ENCODE results near the gene KCNN4.

Gene KCNN4

DNA sequence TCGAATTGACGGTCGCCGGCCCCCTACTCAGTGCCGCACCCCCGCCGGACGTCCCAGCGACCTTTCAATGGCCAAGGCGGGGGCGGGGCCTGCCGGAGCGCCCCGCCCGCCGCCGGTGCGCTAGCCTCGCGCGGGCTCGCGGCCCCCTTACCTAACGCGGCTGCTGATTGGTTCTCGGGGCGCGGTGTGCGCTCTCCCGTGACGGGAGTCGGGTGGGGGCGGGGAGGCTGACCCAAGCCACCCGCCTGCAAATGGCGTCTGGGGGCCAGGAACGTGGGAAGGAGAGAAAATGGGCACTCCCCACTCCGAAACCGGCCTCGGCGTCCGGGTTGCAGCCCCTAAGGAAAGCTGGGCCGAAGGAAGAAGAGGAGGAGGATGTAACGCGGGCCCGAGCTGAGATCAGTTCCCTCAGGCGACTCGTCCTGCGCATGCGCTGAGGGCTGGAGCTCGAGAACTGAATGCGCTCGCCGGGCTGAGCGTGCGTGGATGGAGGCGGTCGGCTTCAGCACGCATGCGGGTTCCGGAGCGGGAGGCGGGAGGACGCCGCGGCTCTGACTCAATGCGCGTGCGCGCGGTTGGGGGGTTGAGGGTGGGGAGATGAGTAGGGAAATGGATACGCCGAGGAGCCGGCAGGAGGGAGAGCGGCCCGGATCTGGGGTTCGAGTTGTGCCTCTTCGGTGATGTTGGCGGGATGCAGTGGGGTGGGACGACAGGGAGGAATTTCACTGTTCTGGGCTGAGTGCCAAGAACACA, 26.1 kb downstream of the KCNN4 start, which contains the start of gene SMG9 (continued):
- TF ChIP-seq, protein P1, sequence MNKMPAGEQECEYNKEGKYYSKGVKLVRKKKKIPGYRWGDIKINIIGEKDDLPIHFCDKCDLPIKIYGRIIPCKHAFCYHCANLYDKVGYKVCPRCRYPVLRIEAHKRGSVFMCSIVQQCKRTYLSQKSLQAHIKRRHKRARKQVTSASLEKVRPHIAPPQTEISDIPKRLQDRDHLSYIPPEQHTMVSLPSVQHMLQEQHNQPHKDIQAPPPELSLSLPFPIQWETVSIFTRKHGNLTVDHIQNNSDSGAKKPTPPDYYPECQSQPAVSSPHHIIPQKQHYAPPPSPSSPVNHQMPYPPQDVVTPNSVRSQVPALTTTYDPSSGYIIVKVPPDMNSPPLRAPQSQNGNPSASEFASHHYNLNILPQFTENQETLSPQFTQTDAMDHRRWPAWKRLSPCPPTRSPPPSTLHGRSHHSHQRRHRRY (tag by site-specific recombination; IDR thresholded peaks at IDR 0.05), result no peak
- TF ChIP-seq, protein P2, sequence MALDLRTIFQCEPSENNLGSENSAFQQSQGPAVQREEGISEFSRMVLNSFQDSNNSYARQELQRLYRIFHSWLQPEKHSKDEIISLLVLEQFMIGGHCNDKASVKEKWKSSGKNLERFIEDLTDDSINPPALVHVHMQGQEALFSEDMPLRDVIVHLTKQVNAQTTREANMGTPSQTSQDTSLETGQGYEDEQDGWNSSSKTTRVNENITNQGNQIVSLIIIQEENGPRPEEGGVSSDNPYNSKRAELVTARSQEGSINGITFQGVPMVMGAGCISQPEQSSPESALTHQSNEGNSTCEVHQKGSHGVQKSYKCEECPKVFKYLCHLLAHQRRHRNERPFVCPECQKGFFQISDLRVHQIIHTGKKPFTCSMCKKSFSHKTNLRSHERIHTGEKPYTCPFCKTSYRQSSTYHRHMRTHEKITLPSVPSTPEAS (tag by site-specific recombination; IDR thresholded peaks at IDR 0.05), result no peak; the same call in 1 of the 2 replicates
- TF ChIP-seq ZNF202 (tag by site-specific recombination; IDR thresholded peaks at IDR 0.05; ENCODE audit: borderline replicate concordance) (no peak), MYNN (tag by site-specific recombination; IDR thresholded peaks at IDR 0.05; ENCODE audit: borderline replicate concordance) (no peak), ZNF558 (tag by site-specific recombination; IDR thresholded peaks at IDR 0.05) (no peak), ZNF529 (tag by site-specific recombination; IDR thresholded peaks at IDR 0.05; ENCODE audit: insufficient replicate concordance) (no peak), ZFP69B (tag by site-specific recombination; IDR thresholded peaks at IDR 0.05) (peak; percentile 66), ZNF311 (tag by site-specific recombination; IDR thresholded peaks at IDR 0.05; ENCODE audit: borderline replicate concordance) (no peak), ZIC2 (tag by site-specific recombination; IDR thresholded peaks at IDR 0.05) (peak; percentile 90), ZNF350 (tag by site-specific recombination; IDR thresholded peaks at IDR 0.05) (no peak), ZNF549 (tag by site-specific recombination; IDR thresholded peaks at IDR 0.05) (no peak), ZNF302 (tag by site-specific recombination; IDR thresholded peaks at IDR 0.05; ENCODE audit: low read depth) (no peak), ZNF585B (tag by site-specific recombination; IDR thresholded peaks at IDR 0.05) (no peak), ZNF510 (tag by site-specific recombination; IDR thresholded peaks at IDR 0.05; ENCODE audit: insufficient replicate concordance) (no peak), ZNF335 (tag by site-specific recombination; conservative IDR thresholded peaks at IDR 0.05) (peak; percentile 98), OVOL3 (tag by site-specific recombination; IDR thresholded peaks at IDR 0.05) (peak; percentile 61), HOXC10 (CRISPR knock-in tag; IDR thresholded peaks at IDR 0.05) (no peak), ZNF626 (tag by site-specific recombination; IDR thresholded peaks at IDR 0.05) (no peak; the same call in 1 of the 2 replicates), ZBTB21 (tag by site-specific recombination; IDR thresholded peaks at IDR 0.05) (peak; percentile 58), KLF8 (tag by site-specific recombination; IDR thresholded peaks at IDR 0.05) (peak; percentile 93), ZNF837 (tag by site-specific recombination; IDR thresholded peaks at IDR 0.05) (no peak), BCL11A (tag by site-specific recombination; IDR thresholded peaks at IDR 0.05; ENCODE audit: low read depth) (peak; percentile 53; the same call in 1 of the 2 replicates)
- TF ChIP-seq, protein P3, sequence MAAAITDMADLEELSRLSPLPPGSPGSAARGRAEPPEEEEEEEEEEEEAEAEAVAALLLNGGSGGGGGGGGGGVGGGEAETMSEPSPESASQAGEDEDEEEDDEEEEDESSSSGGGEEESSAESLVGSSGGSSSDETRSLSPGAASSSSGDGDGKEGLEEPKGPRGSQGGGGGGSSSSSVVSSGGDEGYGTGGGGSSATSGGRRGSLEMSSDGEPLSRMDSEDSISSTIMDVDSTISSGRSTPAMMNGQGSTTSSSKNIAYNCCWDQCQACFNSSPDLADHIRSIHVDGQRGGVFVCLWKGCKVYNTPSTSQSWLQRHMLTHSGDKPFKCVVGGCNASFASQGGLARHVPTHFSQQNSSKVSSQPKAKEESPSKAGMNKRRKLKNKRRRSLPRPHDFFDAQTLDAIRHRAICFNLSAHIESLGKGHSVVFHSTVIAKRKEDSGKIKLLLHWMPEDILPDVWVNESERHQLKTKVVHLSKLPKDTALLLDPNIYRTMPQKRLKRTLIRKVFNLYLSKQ (tag by site-specific recombination; IDR thresholded peaks at IDR 0.05; ENCODE audit: borderline replicate concordance), result no peak
- TF ChIP-seq, protein P4, sequence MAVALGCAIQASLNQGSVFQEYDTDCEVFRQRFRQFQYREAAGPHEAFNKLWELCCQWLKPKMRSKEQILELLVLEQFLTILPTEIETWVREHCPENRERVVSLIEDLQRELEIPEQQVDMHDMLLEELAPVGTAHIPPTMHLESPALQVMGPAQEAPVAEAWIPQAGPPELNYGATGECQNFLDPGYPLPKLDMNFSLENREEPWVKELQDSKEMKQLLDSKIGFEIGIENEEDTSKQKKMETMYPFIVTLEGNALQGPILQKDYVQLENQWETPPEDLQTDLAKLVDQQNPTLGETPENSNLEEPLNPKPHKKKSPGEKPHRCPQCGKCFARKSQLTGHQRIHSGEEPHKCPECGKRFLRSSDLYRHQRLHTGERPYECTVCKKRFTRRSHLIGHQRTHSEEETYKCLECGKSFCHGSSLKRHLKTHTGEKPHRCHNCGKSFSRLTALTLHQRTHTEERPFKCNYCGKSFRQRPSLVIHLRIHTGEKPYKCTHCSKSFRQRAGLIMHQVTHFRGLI (tag by site-specific recombination; IDR thresholded peaks at IDR 0.05), result peak; percentile 75; the same call in 1 of the 2 replicates
- TF ChIP-seq, protein P5, sequence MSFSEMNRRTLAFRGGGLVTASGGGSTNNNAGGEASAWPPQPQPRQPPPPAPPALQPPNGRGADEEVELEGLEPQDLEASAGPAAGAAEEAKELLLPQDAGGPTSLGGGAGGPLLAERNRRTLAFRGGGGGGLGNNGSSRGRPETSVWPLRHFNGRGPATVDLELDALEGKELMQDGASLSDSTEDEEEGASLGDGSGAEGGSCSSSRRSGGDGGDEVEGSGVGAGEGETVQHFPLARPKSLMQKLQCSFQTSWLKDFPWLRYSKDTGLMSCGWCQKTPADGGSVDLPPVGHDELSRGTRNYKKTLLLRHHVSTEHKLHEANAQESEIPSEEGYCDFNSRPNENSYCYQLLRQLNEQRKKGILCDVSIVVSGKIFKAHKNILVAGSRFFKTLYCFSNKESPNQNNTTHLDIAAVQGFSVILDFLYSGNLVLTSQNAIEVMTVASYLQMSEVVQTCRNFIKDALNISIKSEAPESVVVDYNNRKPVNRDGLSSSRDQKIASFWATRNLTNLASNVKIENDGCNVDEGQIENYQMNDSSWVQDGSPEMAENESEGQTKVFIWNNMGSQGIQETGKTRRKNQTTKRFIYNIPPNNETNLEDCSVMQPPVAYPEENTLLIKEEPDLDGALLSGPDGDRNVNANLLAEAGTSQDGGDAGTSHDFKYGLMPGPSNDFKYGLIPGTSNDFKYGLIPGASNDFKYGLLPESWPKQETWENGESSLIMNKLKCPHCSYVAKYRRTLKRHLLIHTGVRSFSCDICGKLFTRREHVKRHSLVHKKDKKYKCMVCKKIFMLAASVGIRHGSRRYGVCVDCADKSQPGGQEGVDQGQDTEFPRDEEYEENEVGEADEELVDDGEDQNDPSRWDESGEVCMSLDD (tag by site-specific recombination; IDR thresholded peaks at IDR 0.05), result peak; percentile 97
- TF ChIP-seq, protein P6, sequence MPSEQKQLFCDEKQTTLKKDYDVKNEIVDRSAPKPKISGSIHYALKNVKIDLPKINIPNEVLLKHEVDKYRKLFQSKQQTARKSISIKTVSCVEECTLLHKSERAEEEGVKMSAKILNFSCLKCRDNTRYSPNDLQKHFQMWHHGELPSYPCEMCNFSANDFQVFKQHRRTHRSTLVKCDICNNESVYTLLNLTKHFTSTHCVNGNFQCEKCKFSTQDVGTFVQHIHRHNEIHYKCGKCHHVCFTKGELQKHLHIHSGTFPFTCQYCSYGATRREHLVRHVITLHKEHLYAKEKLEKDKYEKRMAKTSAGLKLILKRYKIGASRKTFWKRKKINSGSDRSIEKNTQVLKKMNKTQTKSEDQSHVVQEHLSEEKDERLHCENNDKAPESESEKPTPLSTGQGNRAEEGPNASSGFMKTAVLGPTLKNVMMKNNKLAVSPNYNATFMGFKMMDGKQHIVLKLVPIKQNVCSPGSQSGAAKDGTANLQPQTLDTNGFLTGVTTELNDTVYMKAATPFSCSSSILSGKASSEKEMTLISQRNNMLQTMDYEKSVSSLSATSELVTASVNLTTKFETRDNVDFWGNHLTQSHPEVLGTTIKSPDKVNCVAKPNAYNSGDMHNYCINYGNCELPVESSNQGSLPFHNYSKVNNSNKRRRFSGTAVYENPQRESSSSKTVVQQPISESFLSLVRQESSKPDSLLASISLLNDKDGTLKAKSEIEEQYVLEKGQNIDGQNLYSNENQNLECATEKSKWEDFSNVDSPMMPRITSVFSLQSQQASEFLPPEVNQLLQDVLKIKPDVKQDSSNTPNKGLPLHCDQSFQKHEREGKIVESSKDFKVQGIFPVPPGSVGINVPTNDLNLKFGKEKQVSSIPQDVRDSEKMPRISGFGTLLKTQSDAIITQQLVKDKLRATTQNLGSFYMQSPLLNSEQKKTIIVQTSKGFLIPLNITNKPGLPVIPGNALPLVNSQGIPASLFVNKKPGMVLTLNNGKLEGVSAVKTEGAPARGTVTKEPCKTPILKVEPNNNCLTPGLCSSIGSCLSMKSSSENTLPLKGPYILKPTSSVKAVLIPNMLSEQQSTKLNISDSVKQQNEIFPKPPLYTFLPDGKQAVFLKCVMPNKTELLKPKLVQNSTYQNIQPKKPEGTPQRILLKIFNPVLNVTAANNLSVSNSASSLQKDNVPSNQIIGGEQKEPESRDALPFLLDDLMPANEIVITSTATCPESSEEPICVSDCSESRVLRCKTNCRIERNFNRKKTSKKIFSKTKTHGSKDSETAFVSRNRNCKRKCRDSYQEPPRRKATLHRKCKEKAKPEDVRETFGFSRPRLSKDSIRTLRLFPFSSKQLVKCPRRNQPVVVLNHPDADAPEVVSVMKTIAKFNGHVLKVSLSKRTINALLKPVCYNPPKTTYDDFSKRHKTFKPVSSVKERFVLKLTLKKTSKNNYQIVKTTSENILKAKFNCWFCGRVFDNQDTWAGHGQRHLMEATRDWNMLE (tag by site-specific recombination; conservative IDR thresholded peaks at IDR 0.05; ENCODE audit: low read depth), result 0 out of 2 replicates have a peak, but pooled peaks have one; percentile 35
